CD4-positive, CD25-positive, alpha-beta regulatory T cell (primary cell): ENCODE data around the gene VSTM2B. TPM values are rescaled to one million over a fixed set of nuclear protein-coding genes. Genes with fewer than 3 reads are reported as not detected.

Experiments
- ATAC-seq, 2 donors: fragments of 150-1000 bp; cut with Tn5 transposase; one replicate each; pipeline ENCODE4 v1.10.0; 2021; ENCODE audit warnings: low read depth in 2 of 2, moderate number of reproducible peaks in 2 of 2, moderate library complexity in 1 of 2
- DNase-seq, 3 donors: peaks; one replicate each; pipeline versions ENCODE4 v3.0.0 to v3.0.0-alpha.2; 2012 to 2022; ENCODE audit warnings: mixed read lengths in 1 of 3
- H3K27ac ChIP-seq: one replicate; pipeline ENCODE4 v1.7.0; 2013; ENCODE audit warnings: mild to moderate bottlenecking, low read length; ENCODE audit not compliant: insufficient read depth, poor library complexity, severe bottlenecking
- H3K27me3 ChIP-seq: one replicate; pipeline ENCODE4 v1.7.0; 2013; ENCODE audit warnings: low read length; ENCODE audit not compliant: control insufficient read depth, insufficient read depth
- H3K36me3 ChIP-seq: one replicate; pipeline ENCODE4 v1.7.0; 2013; ENCODE audit warnings: mild to moderate bottlenecking, low read length, moderate library complexity; ENCODE audit not compliant: control insufficient read depth, insufficient read depth
- H3K4me1 ChIP-seq: 2 replicates; pipeline ENCODE4 v1.7.0; 2013; ENCODE audit warnings: mild to moderate bottlenecking, low read length; ENCODE audit not compliant: insufficient read depth, control insufficient read depth, poor library complexity, severe bottlenecking
- H3K4me3 ChIP-seq: one replicate; pipeline ENCODE4 v1.7.0; 2013; ENCODE audit warnings: low read depth, mild to moderate bottlenecking, low read length, moderate library complexity
- H3K9me3 ChIP-seq, 2 experiments: 1 replicate in 1 of 2; 2 replicates in 1 of 2; pipeline ENCODE4 v1.7.0; 2013; ENCODE audit warnings: low read length in 2 of 2, mild to moderate bottlenecking in 1 of 2, moderate library complexity in 1 of 2; ENCODE audit not compliant: control insufficient read depth in 2 of 2
- H3K27ac Mint-ChIP-seq, 3 donors: one replicate each; pipeline ENCODE4 v1.8.0; 2020 to 2022; ENCODE audit warnings: mild to moderate bottlenecking in 3 of 3, mixed read lengths in 3 of 3, moderate library complexity in 2 of 3
- H3K27me3 Mint-ChIP-seq: one replicate; pipeline ENCODE4 v1.8.0; 2022; ENCODE audit warnings: mild to moderate bottlenecking, mixed read lengths
- H3K36me3 Mint-ChIP-seq: one replicate; pipeline ENCODE4 v1.8.0; 2020; ENCODE audit warnings: mixed read lengths
- H3K4me1 Mint-ChIP-seq, 4 donors: one replicate each; pipeline ENCODE4 v1.8.0; 2020 to 2022; ENCODE audit warnings: mixed read lengths in 4 of 4, mild to moderate bottlenecking in 1 of 4
- H3K4me3 Mint-ChIP-seq, 4 donors: one replicate each; pipeline ENCODE4 v1.8.0; 2020 to 2022; ENCODE audit warnings: mild to moderate bottlenecking in 4 of 4, mixed read lengths in 4 of 4, moderate library complexity in 3 of 4
- H3K9me3 Mint-ChIP-seq, 7 donors: one replicate each; pipeline ENCODE4 v1.8.0; 2020 to 2022; ENCODE audit warnings: mixed read lengths in 7 of 7, mild to moderate bottlenecking in 3 of 7, moderate library complexity in 2 of 7
- polyA plus RNA-seq, 4 donors: library from polyadenylated mRNA; unstranded; fragments of 300-500 nt; fragmentation: Illumina TruSeq; gene quantifications; one replicate each; pipeline ENCODE4 v1.2.3, GENCODE V29; 2021
- total RNA-seq: library from RNA; stranded (reverse); gene quantifications from one replicate; pipeline ENCODE4 v1.2.3, GENCODE V29; 2022

The VSTM2B gene
- total and polyA plus RNA-seq, 5 donors from 2014 or later, result not detected

- Histone ChIP-seq H3K4me1 (no peaks in the 10 kb centered on the region), H3K36me3 (no peaks in the 10 kb centered on the region), H3K4me3 (no peak overlapping the region), H3K9me3 (no peaks in the 10 kb centered on the region), H3K27ac (no peak overlapping the region), H3K27me3 (no peaks in the 10 kb centered on the region)
- no peaks in the 10 kb centered on the region for H3K36me3 Mint-ChIP-seq
- H3K27ac Mint-ChIP-seq, result no peak overlapping the region
- no peak for ATAC-seq
- H3K4me1 Mint-ChIP-seq, result peaks cover 0 to 4% (median 2%) of the 10 kb centered on the region in 4 donors
- H3K4me3 Mint-ChIP-seq, result no peak overlapping the region
- H3K9me3 Mint-ChIP-seq, result no peaks in the 10 kb centered on the region
- H3K27me3 Mint-ChIP-seq, result peaks cover 49% of the 10 kb centered on the region
- DNase-seq, result no peak
Observed at GRCh38 chr19:29571181-29571580, 45.4 kb downstream of the VSTM2B start.

- Mint-ChIP-seq H3K27me3 (peaks cover 67% of the 10 kb centered on the region), H3K36me3 (no peaks in the 10 kb centered on the region), H3K4me3 (no peak overlapping the region), H3K9me3 (no peaks in the 10 kb centered on the region), H3K27ac (no peak overlapping the region), H3K4me1 (peaks cover 0 to 13% (median 3%) of the 10 kb centered on the region in 4 donors)
- Histone ChIP-seq H3K4me1 (no peaks in the 10 kb centered on the region), H3K9me3 (no peaks in the 10 kb centered on the region), H3K27ac (no peak overlapping the region), H3K4me3 (no peak overlapping the region), H3K36me3 (no peaks in the 10 kb centered on the region), H3K27me3 (peaks cover 2% of the 10 kb centered on the region)
- DNase-seq (no peak), ATAC-seq (no peak)
Observed at GRCh38 chr19:29573486-29573885, 47.7 kb downstream of the VSTM2B start.

- Histone ChIP-seq H3K9me3 (no peaks in the 10 kb centered on the region), H3K27me3 (peaks cover 2% of the 10 kb centered on the region), H3K4me3 (no peak overlapping the region), H3K36me3 (no peaks in the 10 kb centered on the region), H3K27ac (no peak overlapping the region), H3K4me1 (no peaks in the 10 kb centered on the region)
- DNase-seq (no peak), ATAC-seq (no peak)
- no peak overlapping the region for H3K4me3 Mint-ChIP-seq
- no peak overlapping the region for H3K27ac Mint-ChIP-seq
- no peaks in the 10 kb centered on the region for H3K36me3 Mint-ChIP-seq
- H3K4me1 Mint-ChIP-seq, result peaks cover 0 to 13% (median 3%) of the 10 kb centered on the region in 4 donors
- H3K27me3 Mint-ChIP-seq, result peaks cover 68% of the 10 kb centered on the region
- H3K9me3 Mint-ChIP-seq, result no peaks in the 10 kb centered on the region
Observed at GRCh38 chr19:29574510-29574909, 48.7 kb downstream of the VSTM2B start.

GRCh38 chr19:29576046-29576606, 50.3 kb downstream of the VSTM2B start:
- Mint-ChIP-seq H3K27me3 (peaks cover 58% of the 10 kb centered on the region), H3K9me3 (peaks cover 0 to 5% (median 0%) of the 10 kb centered on the region in 7 donors), H3K4me1 (peaks cover 0 to 13% (median 3%) of the 10 kb centered on the region in 4 donors), H3K36me3 (no peaks in the 10 kb centered on the region), H3K27ac (peak overlapping the region in 1 of 3 donors; percentile 28), H3K4me3 (no peak overlapping the region)
- DNase-seq (no peak), ATAC-seq (no peak)
- Histone ChIP-seq H3K4me1 (no peaks in the 10 kb centered on the region), H3K9me3 (no peaks in the 10 kb centered on the region), H3K36me3 (no peaks in the 10 kb centered on the region), H3K27me3 (peaks cover 2% of the 10 kb centered on the region), H3K4me3 (no peak overlapping the region), H3K27ac (no peak overlapping the region)

- H3K4me1 Mint-ChIP-seq, result peaks cover 0 to 13% (median 3%) of the 10 kb centered on the region in 4 donors
- peak overlapping the region in 1 of 3 donors; percentile 26 for H3K27ac Mint-ChIP-seq
- Histone ChIP-seq H3K4me1 (no peaks in the 10 kb centered on the region), H3K9me3 (no peaks in the 10 kb centered on the region), H3K27me3 (peaks cover 2% of the 10 kb centered on the region), H3K36me3 (no peaks in the 10 kb centered on the region), H3K4me3 (no peak overlapping the region), H3K27ac (no peak overlapping the region)
- ATAC-seq (no peak), DNase-seq (no peak)
- peaks cover 58% of the 10 kb centered on the region for H3K27me3 Mint-ChIP-seq
- H3K36me3 Mint-ChIP-seq, result no peaks in the 10 kb centered on the region
- H3K9me3 Mint-ChIP-seq, result peaks cover 0 to 9% (median 1%) of the 10 kb centered on the region in 7 donors
- no peak overlapping the region for H3K4me3 Mint-ChIP-seq
Observed at GRCh38 chr19:29576761-29577648, 51.2 kb downstream of the VSTM2B start.

GRCh38 chr19:29577649-29577963, 51.8 kb downstream of the VSTM2B start:
- H3K4me3 Mint-ChIP-seq, result no peak overlapping the region
- H3K4me1 Mint-ChIP-seq, result peaks cover 0 to 13% (median 3%) of the 10 kb centered on the region in 4 donors
- no peaks in the 10 kb centered on the region for H3K9me3 ChIP-seq
- no peaks in the 10 kb centered on the region for H3K36me3 Mint-ChIP-seq
- no peak overlapping the region for H3K27ac Mint-ChIP-seq
- H3K27me3 Mint-ChIP-seq, result peaks cover 52% of the 10 kb centered on the region
- no peaks in the 10 kb centered on the region for H3K4me1 ChIP-seq
- H3K27me3 ChIP-seq, result peaks cover 2% of the 10 kb centered on the region
- ATAC-seq (no peak), DNase-seq (no peak)
- H3K27ac ChIP-seq, result no peak overlapping the region
- H3K36me3 ChIP-seq, result no peaks in the 10 kb centered on the region
- H3K9me3 Mint-ChIP-seq, result peaks cover 0 to 9% (median 1%) of the 10 kb centered on the region in 7 donors
- no peak overlapping the region for H3K4me3 ChIP-seq

GRCh38 chr19:29578349-29578748, 52.6 kb downstream of the VSTM2B start:
- Mint-ChIP-seq H3K27me3 (peaks cover 48% of the 10 kb centered on the region), H3K4me3 (no peak overlapping the region), H3K36me3 (no peaks in the 10 kb centered on the region), H3K27ac (no peak overlapping the region), H3K4me1 (peaks cover 0 to 13% (median 3%) of the 10 kb centered on the region in 4 donors), H3K9me3 (peaks cover 0 to 9% (median 1%) of the 10 kb centered on the region in 7 donors)
- Histone ChIP-seq H3K27ac (no peak overlapping the region), H3K4me3 (no peak overlapping the region), H3K9me3 (no peaks in the 10 kb centered on the region), H3K4me1 (no peaks in the 10 kb centered on the region), H3K27me3 (peaks cover 2% of the 10 kb centered on the region), H3K36me3 (no peaks in the 10 kb centered on the region)
- DNase-seq, result no peak
- no peak for ATAC-seq
